ENCODE data around the gene SAMD9.

The SAMD9 gene

GRCh38 chr7:93051660-93052059 is 66.1 kb downstream of the SAMD9 start:
- DNase-seq = no peak
- in situ Hi-C loops (cut with MboI; ENCODE audit: low pct_unique_long_range_greater_than_20kb, low sequenced_read_pairs) = no loop called here

All from KBM-7 (cell line).